HG03045 (cell line): ENCODE measurements around the gene CILP2.

Experiments
- ATAC-seq: cut with Tn5 transposase; IDR thresholded peaks from one replicate; pipeline ENCODE4 v1.9.1; 2021; ENCODE audit warnings: mild to moderate bottlenecking, moderate library complexity; ENCODE audit not compliant: unreplicated experiment

The CILP2 gene

GRCh38 chr19:19563348-19563848 is 25.3 kb downstream of the CILP2 start:
- no peak for ATAC-seq

GRCh38 chr19:19566306-19566705 is 28.2 kb downstream of the CILP2 start:
- ATAC-seq = no peak

GRCh38 chr19:19567391-19567790 is 29.3 kb downstream of the CILP2 start:
- ATAC-seq = no peak

GRCh38 chr19:19568802-19569756 is 31.0 kb downstream of the CILP2 start:
- no peak for ATAC-seq

- ATAC-seq = no peak
Measured at GRCh38 chr19:19570571-19570970, 32.5 kb downstream of the CILP2 start.

- no peak for ATAC-seq
Measured at GRCh38 chr19:19571071-19571786, 33.2 kb downstream of the CILP2 start.

GRCh38 chr19:19575411-19575810 is 37.3 kb downstream of the CILP2 start:
- ATAC-seq = no peak

- ATAC-seq = no peak
Measured at GRCh38 chr19:19578252-19578651, 40.2 kb downstream of the CILP2 start.

- no peak for ATAC-seq
Measured at GRCh38 chr19:19579533-19580361, 41.7 kb downstream of the CILP2 start.

- ATAC-seq = no peak
Measured at GRCh38 chr19:19580418-19580817, 42.4 kb downstream of the CILP2 start.

GRCh38 chr19:19581391-19581790 is 43.3 kb downstream of the CILP2 start:
- no peak for ATAC-seq

GRCh38 chr19:19582471-19582870 is 44.4 kb downstream of the CILP2 start:
- ATAC-seq = no peak

GRCh38 chr19:19584356-19584755 is 46.3 kb downstream of the CILP2 start:
- ATAC-seq = no peak

GRCh38 chr19:19587771-19588170 is 49.7 kb downstream of the CILP2 start:
- ATAC-seq = no peak

- no peak for ATAC-seq
Measured at GRCh38 chr19:19588546-19588945, 50.5 kb downstream of the CILP2 start.

GRCh38 chr19:19591133-19591825 is 53.2 kb downstream of the CILP2 start:
- no peak for ATAC-seq

GRCh38 chr19:19592690-19593089 is 54.6 kb downstream of the CILP2 start:
- ATAC-seq = no peak

GRCh38 chr19:19594381-19594780 is 56.3 kb downstream of the CILP2 start:
- ATAC-seq = no peak

- ATAC-seq = no peak
Measured at GRCh38 chr19:19595171-19595701, 57.2 kb downstream of the CILP2 start.
